MM.1S (cell line): ENCODE results near the gene EPS8L2.

Experiments
- DNase-seq: peaks from one replicate; pipeline ENCODE4 v3.0.0-alpha.2; 2015
- H2AFZ ChIP-seq: fragments of 300-600 bp; sonication (generic); 2 replicates; pipeline ENCODE4 v1.6.0; 2016; ENCODE audit warnings: antibody characterized with exemption, low read length
- H3F3A ChIP-seq: fragments of 300-600 bp; sonication (generic); 2 replicates; pipeline ENCODE4 v1.6.1; 2016; ENCODE audit warnings: mild to moderate bottlenecking, antibody characterized with exemption, low read length, moderate library complexity, mixed read lengths; ENCODE audit not compliant: insufficient read depth
- H3K27ac ChIP-seq: fragments of 300-600 bp; sonication (generic); 2 replicates; pipeline ENCODE4 v1.5.1; 2016; ENCODE audit warnings: mild to moderate bottlenecking, low read length
- H3K27me3 ChIP-seq: fragments of 300-600 bp; sonication (generic); replicated peaks from 2 replicates; pipeline ENCODE4 v1.6.0; 2016; ENCODE audit warnings: low read length; ENCODE audit not compliant: insufficient read depth
- H3K36me3 ChIP-seq: fragments of 300-600 bp; sonication (generic); replicated peaks from 2 replicates; pipeline ENCODE4 v1.6.1; 2016; ENCODE audit warnings: mild to moderate bottlenecking, low read length, mixed read lengths; ENCODE audit not compliant: insufficient read depth
- H3K4me1 ChIP-seq: fragments of 300-600 bp; sonication (generic); 2 replicates; pipeline ENCODE4 v1.6.1; 2016; ENCODE audit warnings: low read length, mixed read lengths
- H3K4me2 ChIP-seq: fragments of 300-600 bp; sonication (generic); 2 replicates; pipeline ENCODE4 v1.6.0; 2016; ENCODE audit warnings: low read depth, low read length
- H3K4me3 ChIP-seq: fragments of 300-600 bp; sonication (generic); 2 replicates; pipeline ENCODE4 v1.5.1; 2016; ENCODE audit warnings: low read length, mixed read lengths
- H3K79me2 ChIP-seq: fragments of 300-600 bp; sonication (generic); 2 replicates; pipeline ENCODE4 v1.6.1; 2016; ENCODE audit warnings: mixed run types, low read length, mixed read lengths
- H3K9ac ChIP-seq: fragments of 300-600 bp; sonication (generic); 2 replicates; pipeline ENCODE4 v1.6.1; 2016; ENCODE audit warnings: low read length, mixed read lengths
- H3K9me2 ChIP-seq: fragments of 300-600 bp; sonication (generic); replicated peaks from 2 replicates; pipeline ENCODE4 v1.6.1; 2016; ENCODE audit warnings: mild to moderate bottlenecking, low read length, mixed read lengths; ENCODE audit not compliant: insufficient read depth
- H3K9me3 ChIP-seq: fragments of 300-600 bp; sonication (generic); replicated peaks from 2 replicates; pipeline ENCODE4 v1.6.1; 2016; ENCODE audit warnings: mild to moderate bottlenecking, low read length, mixed read lengths; ENCODE audit not compliant: insufficient read depth
- H4K20me1 ChIP-seq: fragments of 300-600 bp; sonication (generic); 2 replicates; pipeline ENCODE4 v1.6.1; 2016; ENCODE audit warnings: mild to moderate bottlenecking, low read length, moderate library complexity, mixed read lengths; ENCODE audit not compliant: insufficient read depth
- CTCF ChIP-seq: fragments of 300-600 bp; sonication (generic); IDR thresholded peaks from 2 replicates; pipeline ENCODE4 v1.5.1; 2016; ENCODE audit warnings: antibody characterized with exemption, low read length, mixed read lengths
- EZH2 ChIP-seq: fragments of 300-600 bp; sonication (generic); optimal IDR thresholded peaks from 2 replicates; pipeline ENCODE3; 2017; ENCODE audit warnings: low read depth, mild to moderate bottlenecking, antibody characterized with exemption, low read length, mixed read lengths
- EZH2phosphoT487 ChIP-seq: fragments of 300-600 bp; sonication (generic); IDR thresholded peaks from 2 replicates; pipeline ENCODE4 v1.6.1; 2018; ENCODE audit warnings: antibody characterized with exemption, low read length

Gene EPS8L2

GRCh38 chr11:749731-750130 lies 43.7 kb downstream of the EPS8L2 start:
- no peak overlapping the region for H3K4me3 ChIP-seq
- H4K20me1 ChIP-seq: 0 out of 2 replicates have a peak, but pooled peaks cover 2% of the 10 kb centered on the region
- TF ChIP-seq EZH2phosphoT487 (no peak), CTCF (no peak), EZH2 (no peak)
- no peak overlapping the region for H3K4me2 ChIP-seq
- no peak overlapping the region for H3K27ac ChIP-seq
- H3K9me3 ChIP-seq: no peaks in the 10 kb centered on the region
- no peaks in the 10 kb centered on the region for H3K27me3 ChIP-seq
- H3F3A ChIP-seq: peaks cover 13% of the 10 kb centered on the region
- H3K79me2 ChIP-seq: peaks cover 71% of the 10 kb centered on the region
- H3K9me2 ChIP-seq: no peaks in the 10 kb centered on the region
- H2AFZ ChIP-seq: no peak overlapping the region
- no peak for DNase-seq
- no peaks in the 10 kb centered on the region for H3K4me1 ChIP-seq
- H3K36me3 ChIP-seq: no peaks in the 10 kb centered on the region
- no peak overlapping the region for H3K9ac ChIP-seq

- H2AFZ ChIP-seq: no peak overlapping the region
- H3K27ac ChIP-seq: no peak overlapping the region
- no peaks in the 10 kb centered on the region for H3K9me2 ChIP-seq
- TF ChIP-seq CTCF: no peak
- TF ChIP-seq EZH2phosphoT487: no peak
- no peak for TF ChIP-seq EZH2
- no peaks in the 10 kb centered on the region for H3K4me1 ChIP-seq
- H3K79me2 ChIP-seq: peaks cover 33% of the 10 kb centered on the region
- no peaks in the 10 kb centered on the region for H3K27me3 ChIP-seq
- no peak overlapping the region for H3K4me3 ChIP-seq
- DNase-seq: no peak
- no peaks in the 10 kb centered on the region for H3K9me3 ChIP-seq
- H3F3A ChIP-seq: peaks cover 20% of the 10 kb centered on the region
- peaks cover 13% of the 10 kb centered on the region for H3K36me3 ChIP-seq
- H3K9ac ChIP-seq: no peak overlapping the region
- H4K20me1 ChIP-seq: peaks cover 3% of the 10 kb centered on the region; the same call in 1 of the 2 replicates
- no peak overlapping the region for H3K4me2 ChIP-seq
Measured at GRCh38 chr11:760236-760635, 54.2 kb downstream of the EPS8L2 start.

GRCh38 chr11:761526-762108 lies 55.6 kb downstream of the EPS8L2 start:
- H3F3A ChIP-seq: peaks cover 22% of the 10 kb centered on the region
- no peak for DNase-seq
- peaks cover 19% of the 10 kb centered on the region for H3K79me2 ChIP-seq
- no peaks in the 10 kb centered on the region for H3K4me1 ChIP-seq
- no peak overlapping the region for H2AFZ ChIP-seq
- no peak overlapping the region for H3K4me2 ChIP-seq
- H3K27ac ChIP-seq: no peak overlapping the region
- TF ChIP-seq EZH2phosphoT487: no peak
- TF ChIP-seq CTCF: no peak
- TF ChIP-seq EZH2: no peak
- no peak overlapping the region for H3K9ac ChIP-seq
- H3K36me3 ChIP-seq: peaks cover 8% of the 10 kb centered on the region
- H3K9me3 ChIP-seq: no peaks in the 10 kb centered on the region
- peaks cover 3% of the 10 kb centered on the region; the same call in 1 of the 2 replicates for H4K20me1 ChIP-seq
- H3K27me3 ChIP-seq: no peaks in the 10 kb centered on the region
- H3K4me3 ChIP-seq: no peak overlapping the region
- H3K9me2 ChIP-seq: no peaks in the 10 kb centered on the region
